VCaP (cell line): ENCODE results near the gene CFAP20.

Experiments
- H3K27ac ChIP-seq: fragments of 450-650 bp; 2 replicates; pipeline ENCODE4 v1.5.1; 2017
- CTCF ChIP-seq: fragments of 450-650 bp; conservative IDR thresholded peaks from 2 replicates; pipeline ENCODE4 v1.5.1; 2017; ENCODE audit warnings: mild to moderate bottlenecking, moderate library complexity

Gene CFAP20

DNA sequence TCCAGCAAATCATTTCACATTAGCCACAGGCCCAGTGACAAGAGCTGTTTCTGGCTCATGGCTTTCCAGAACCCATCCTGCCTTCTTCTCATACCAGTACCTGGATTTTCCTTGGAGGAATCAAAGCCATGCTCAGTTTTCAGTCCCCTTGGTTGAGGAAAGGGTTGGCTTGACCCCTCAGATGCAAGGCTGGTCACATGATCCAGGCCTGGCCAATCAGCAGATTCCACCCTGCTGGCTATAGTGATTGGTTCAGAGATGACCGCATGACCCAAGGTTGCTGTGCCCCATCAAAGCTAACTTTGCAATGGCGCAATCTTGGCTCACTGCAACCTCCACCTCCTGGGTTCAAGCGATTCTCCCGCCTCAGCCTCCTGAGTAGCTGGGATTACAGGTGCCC, 58.6 kb downstream of the CFAP20 start:
- H3K27ac ChIP-seq, result no peak overlapping the region
- no peak for TF ChIP-seq CTCF
